Ovary (tissue), 9 donors: ENCODE results near the gene MYPN. TPM values are rescaled to one million over a fixed set of nuclear protein-coding genes. Genes with fewer than 3 reads are reported as not detected.
"Not testable (repeated sequence)": the region's sequence is repeated elsewhere in the genome, so short reads cannot be mapped to it uniquely, and the experiment has no call there.

Experiments used
- DNase-seq, 5 donors: peaks; one replicate each; pipeline ENCODE4 v3.0.0-alpha.2; 2019 to 2020
- H3K27ac ChIP-seq, 2 donors: fragments of 200-600 bp; one replicate each; pipeline versions ENCODE4 v1.5.1 to v1.8.0; 2019 to 2022
- H3K27me3 ChIP-seq: fragments of 200-600 bp; one replicate; pipeline ENCODE4 v1.8.0; 2022
- H3K36me3 ChIP-seq: fragments of 200-600 bp; sonication (generic); one replicate; pipeline ENCODE4 v1.5.1; 2019
- H3K4me1 ChIP-seq: one replicate; pipeline ENCODE4 v1.8.1; 2013; ENCODE audit warnings: mild to moderate bottlenecking, moderate library complexity; ENCODE audit not compliant: insufficient read depth
- H3K4me3 ChIP-seq: fragments of 200-600 bp; sonication (generic); one replicate; pipeline ENCODE4 v1.5.1; 2017
- H3K9me3 ChIP-seq, 2 donors: fragments of 200-600 bp in 1 of 2; sonication (generic) in 1 of 2; one replicate each; pipeline versions ENCODE4 v1.5.1 to v1.8.1; 2013 to 2019; ENCODE audit warnings: mild to moderate bottlenecking in 1 of 2, moderate library complexity in 1 of 2
- CTCF ChIP-seq, 3 donors: fragments of 450-650 bp in 2 of 3; fragments of 200-600 bp in 1 of 3; IDR thresholded peaks; one replicate each; pipeline versions ENCODE4 v1.5.1 to v1.8.0; 2016 to 2022; ENCODE audit warnings: antibody characterized with exemption in 3 of 3, mild to moderate bottlenecking in 1 of 3
- EP300 ChIP-seq: sonication (generic); formaldehyde crosslinking; IDR thresholded peaks from one replicate; pipeline ENCODE4 v1.6.1; 2017; ENCODE audit warnings: antibody characterized with exemption
- POLR2A ChIP-seq: fragments of 450-650 bp; IDR thresholded peaks from one replicate; pipeline ENCODE4 v1.6.1; 2017; ENCODE audit warnings: antibody characterized with exemption, mild to moderate bottlenecking, moderate library complexity
- WGBS, 3 donors: extraction: QIAGEN DNeasy Blood & Tissue Kit in 1 of 3; methylation state at CpG; one replicate each; pipeline versions ENCODE4 v1.1.5 to v1.1.7; 2013 to 2017; 5-methylcytosine and 5-hydroxymethylcytosine counted together
- intact Hi-C, 4 donors: fragments of 100-400 bp; cut with DNase I; formaldehyde crosslinking; loops; one replicate each; pipeline versions ENCODE4 v1.11.0 to v1.15.1; 2022 to 2023
- polyA plus RNA-seq, 2 donors: library from polyadenylated mRNA; stranded (reverse); fragments of 200-250 nt in 1 of 2; fragments of 350-450 nt in 1 of 2; fragmentation: Illumina TruSeq in 1 of 2; extraction: RNeasy Lipid Tissue Mini Kit (QIAGEN cat#74804) in 1 of 2; gene quantifications; one replicate each; pipeline ENCODE4 v1.2.3, GENCODE V29; 2013 to 2014
- total RNA-seq, 7 donors: library from RNA; depleted of rRNA in 2 of 7; stranded (reverse); fragments of >200 nt in 2 of 7; fragmentation: NEBNext Ultra II Directional in 3 of 7; extraction: Animal tissue kit (Norgen Biotek cat#: 25700) in 3 of 7; gene quantifications; one replicate each; pipeline versions ENCODE4 v1.1.0 to v1.2.4, GENCODE V29; 2016 to 2023
- donor health status: DM: no; HTN: no; CAD: no; lungs with moderate emphysema.
- donor health status: DM: no; HTN: no; CAD: no.
- donor health status: Bipolar disorder and iron deficiency.
- donor health status: DM: yes; HTN: yes; CAD: no.
- donor health status: DM: no; HTN: no; CAD: no.
- donor health status: DM: yes; HTN: yes; CAD: no.

Gene MYPN
- total and polyA plus RNA-seq, 9 donors, result 0.05 to 0.18 (median 0.16) TPM; not detected in 5

GRCh38 chr10:68239069-68239468, 129.8 kb downstream of the MYPN start:
- no peaks in the 10 kb centered on the region for H3K36me3 ChIP-seq
- 90 to 93% (median 91%) methylated on average over 5 of the region's 5 CpGs for WGBS, 3 donors
- H3K27me3 ChIP-seq, result no peaks in the 10 kb centered on the region
- H3K4me3 ChIP-seq, result no peak overlapping the region
- no peak for DNase-seq
- no peak for TF ChIP-seq POLR2A
- no peak for TF ChIP-seq EP300
- TF ChIP-seq CTCF (IDR thresholded peaks at IDR 0.05), result no peak
- no peak overlapping the region for H3K27ac ChIP-seq
- no peaks in the 10 kb centered on the region for H3K4me1 ChIP-seq
- intact Hi-C loops, result no loop called here
- H3K9me3 ChIP-seq, result no peaks in the 10 kb centered on the region

GRCh38 chr10:68239596-68240150, 130.4 kb downstream of the MYPN start:
- 47 to 64% (median 51%) methylated on average over 5 of the region's 5 CpGs for WGBS, 3 donors
- intact Hi-C loops, result no loop called here
- H3K9me3 ChIP-seq, result no peaks in the 10 kb centered on the region
- no peak for DNase-seq
- H3K4me3 ChIP-seq, result no peak overlapping the region
- H3K27me3 ChIP-seq, result no peaks in the 10 kb centered on the region
- H3K4me1 ChIP-seq, result no peaks in the 10 kb centered on the region
- H3K36me3 ChIP-seq, result no peaks in the 10 kb centered on the region
- TF ChIP-seq EP300 (no peak), POLR2A (no peak)
- no peak overlapping the region for H3K27ac ChIP-seq

- Histone ChIP-seq H3K4me1 (no peaks in the 10 kb centered on the region), H3K9me3 (no peaks in the 10 kb centered on the region), H3K4me3 (no peak overlapping the region), H3K36me3 (no peaks in the 10 kb centered on the region), H3K27me3 (no peaks in the 10 kb centered on the region), H3K27ac (no peak overlapping the region)
- 69 to 92% (median 90%) methylated on average over 2 of the region's 2 CpGs for WGBS, 3 donors
- intact Hi-C loops, result no loop called here
- DNase-seq, result no peak
- TF ChIP-seq POLR2A (no peak), EP300 (no peak), CTCF (IDR thresholded peaks at IDR 0.05) (no peak)
Observed at GRCh38 chr10:68242051-68242450, 132.8 kb downstream of the MYPN start.

GRCh38 chr10:68246397-68246796, 137.1 kb downstream of the MYPN start:
- H3K4me1 ChIP-seq, H3K27me3 ChIP-seq, H3K4me3 ChIP-seq, DNase-seq, H3K27ac ChIP-seq, H3K9me3 ChIP-seq, H3K36me3 ChIP-seq, intact Hi-C loops: not testable (repeated sequence)
- WGBS, 3 donors, result 91 to 99% (median 98%) methylated on average over 7 of the region's 7 CpGs

- Histone ChIP-seq H3K4me1 (no peaks in the 10 kb centered on the region), H3K9me3 (no peaks in the 10 kb centered on the region), H3K36me3 (no peaks in the 10 kb centered on the region), H3K27ac (no peak overlapping the region), H3K27me3 (no peaks in the 10 kb centered on the region), H3K4me3 (no peak overlapping the region)
- 75 to 83% (median 83%) methylated on average over 6 of the region's 6 CpGs for WGBS, 3 donors
- no peak for DNase-seq
- intact Hi-C loops, result no loop called here
- TF ChIP-seq EP300, result no peak
- TF ChIP-seq POLR2A, result no peak
- no peak for TF ChIP-seq CTCF (IDR thresholded peaks at IDR 0.05)
Observed at GRCh38 chr10:68247931-68248330, 138.6 kb downstream of the MYPN start.

GRCh38 chr10:68249297-68249696, 140.0 kb downstream of the MYPN start:
- H3K9me3 ChIP-seq, result no peaks in the 10 kb centered on the region
- no peak overlapping the region for H3K4me3 ChIP-seq
- no peak overlapping the region for H3K27ac ChIP-seq
- WGBS, 3 donors, result 80 to 91% (median 87%) methylated on average over 4 of the region's 4 CpGs
- TF ChIP-seq CTCF (IDR thresholded peaks at IDR 0.05), result no peak
- intact Hi-C loops, result no loop called here
- no peak for DNase-seq
- H3K4me1 ChIP-seq, result no peaks in the 10 kb centered on the region
- H3K27me3 ChIP-seq, result no peaks in the 10 kb centered on the region
- H3K36me3 ChIP-seq, result no peaks in the 10 kb centered on the region
